Measurements from ENCODE around the gene CAPN2.
"Not testable (repeated sequence)": the region's sequence is repeated elsewhere in the genome, so short reads cannot be mapped to it uniquely, and the experiment has no call there.

CAPN2 gene

DNA sequence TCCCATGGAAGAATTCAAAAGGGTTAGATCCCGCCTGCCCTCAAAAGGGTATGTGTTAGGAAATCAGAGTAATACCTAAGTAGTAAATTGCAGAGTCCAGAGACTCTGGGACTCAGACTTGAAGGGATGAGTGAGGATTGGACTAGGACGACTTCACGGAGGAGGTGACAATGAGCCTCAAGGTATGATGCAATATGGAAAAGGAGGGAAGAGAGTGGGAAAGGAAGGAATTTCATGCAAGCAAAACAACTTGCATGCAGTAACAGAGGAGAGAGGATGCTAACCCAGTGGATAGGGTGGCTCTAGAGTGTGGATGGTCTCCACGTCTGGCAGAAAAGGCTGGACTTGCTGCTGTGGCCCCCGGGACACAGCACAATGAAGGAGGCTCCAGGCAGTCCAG is 4.8 kb downstream of the CAPN2 start:
- DNase-seq (ENCODE audit: low read depth in 2 of 2), result no peak

DNA sequence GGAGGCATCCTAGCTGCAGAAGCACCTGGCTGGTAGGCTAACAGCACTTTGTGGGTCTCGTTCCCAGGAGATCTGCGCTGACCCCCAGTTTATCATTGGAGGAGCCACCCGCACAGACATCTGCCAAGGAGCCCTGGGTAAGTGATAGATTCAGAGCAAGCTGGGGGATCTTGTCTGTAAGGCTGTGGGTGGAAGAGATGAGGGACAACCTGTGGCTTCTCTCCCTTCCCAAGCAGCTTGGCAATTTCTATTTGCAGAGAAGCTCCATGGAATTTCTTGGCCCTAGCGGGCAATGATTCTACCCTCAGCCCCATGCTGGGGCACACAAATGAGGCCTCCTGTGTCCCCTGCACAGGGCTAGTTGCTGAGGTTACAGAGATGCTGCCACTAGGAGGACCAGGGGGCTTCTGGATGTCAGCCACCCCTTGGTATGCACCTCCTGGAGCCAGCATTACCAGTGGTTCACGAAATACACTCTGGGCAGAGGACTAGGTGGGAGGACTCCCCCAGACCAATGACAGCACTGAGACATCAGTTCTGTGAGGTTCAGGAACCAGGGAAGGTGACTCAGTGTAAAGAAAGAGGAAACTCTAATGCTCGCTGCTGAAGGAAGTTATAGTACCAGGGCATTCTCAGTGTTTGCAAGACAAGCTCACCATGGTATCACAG is 5.5 kb downstream of the CAPN2 start:
- no peak for DNase-seq (ENCODE audit: low read depth in 2 of 2)

DNA sequence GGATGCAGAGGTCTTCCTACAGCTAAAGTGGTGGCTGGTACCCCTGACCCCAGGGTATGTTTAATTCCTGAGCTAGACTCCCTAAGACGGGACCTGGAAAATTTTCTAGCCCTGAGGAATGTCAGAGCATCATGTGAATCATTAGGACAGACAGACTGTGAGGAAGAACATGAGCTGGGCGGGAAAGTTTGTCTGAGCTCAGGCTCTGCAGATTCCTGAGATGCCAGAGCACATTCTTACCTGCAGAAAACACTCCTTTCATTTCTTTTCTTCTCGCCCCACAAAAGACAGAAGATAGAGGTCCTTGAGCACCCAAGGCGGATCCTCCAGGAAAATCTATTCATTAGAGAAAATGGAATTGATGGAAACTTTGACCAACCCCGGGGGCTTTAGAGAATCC is 6.5 kb downstream of the CAPN2 start:
- DNase-seq (ENCODE audit: low read depth in 2 of 2), result no peak

DNA sequence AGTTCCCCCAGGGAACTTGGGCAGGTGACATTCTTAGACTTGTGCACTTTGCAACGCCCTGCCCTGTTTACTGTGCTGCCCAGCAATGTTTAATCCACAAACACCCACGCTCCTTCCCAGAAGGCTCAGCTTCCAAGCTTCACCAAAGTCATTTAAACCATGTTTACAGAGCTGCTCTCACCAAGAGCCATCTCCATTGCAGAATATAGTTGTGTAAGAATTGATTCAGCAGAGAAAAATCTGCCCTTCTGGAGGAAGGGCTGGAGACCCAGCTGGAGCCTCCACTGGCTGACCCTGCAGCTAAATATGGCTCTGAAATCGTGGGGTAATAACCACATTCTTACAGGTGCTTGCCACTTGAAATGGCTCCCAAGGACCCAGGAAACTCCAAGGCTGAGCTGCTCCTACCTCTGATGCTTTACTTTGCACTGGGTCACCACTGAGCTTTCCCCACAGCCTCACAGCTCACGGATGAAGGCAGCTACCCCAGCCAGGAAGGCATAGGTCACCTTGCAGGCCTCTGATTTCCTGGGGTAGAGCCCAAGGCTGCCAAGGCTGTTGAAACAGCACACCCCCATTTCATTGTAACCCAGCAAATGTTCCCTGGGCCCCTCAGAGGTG is 8.7 kb downstream of the CAPN2 start:
- no peak for DNase-seq (ENCODE audit: low read depth in 2 of 2)

DNA sequence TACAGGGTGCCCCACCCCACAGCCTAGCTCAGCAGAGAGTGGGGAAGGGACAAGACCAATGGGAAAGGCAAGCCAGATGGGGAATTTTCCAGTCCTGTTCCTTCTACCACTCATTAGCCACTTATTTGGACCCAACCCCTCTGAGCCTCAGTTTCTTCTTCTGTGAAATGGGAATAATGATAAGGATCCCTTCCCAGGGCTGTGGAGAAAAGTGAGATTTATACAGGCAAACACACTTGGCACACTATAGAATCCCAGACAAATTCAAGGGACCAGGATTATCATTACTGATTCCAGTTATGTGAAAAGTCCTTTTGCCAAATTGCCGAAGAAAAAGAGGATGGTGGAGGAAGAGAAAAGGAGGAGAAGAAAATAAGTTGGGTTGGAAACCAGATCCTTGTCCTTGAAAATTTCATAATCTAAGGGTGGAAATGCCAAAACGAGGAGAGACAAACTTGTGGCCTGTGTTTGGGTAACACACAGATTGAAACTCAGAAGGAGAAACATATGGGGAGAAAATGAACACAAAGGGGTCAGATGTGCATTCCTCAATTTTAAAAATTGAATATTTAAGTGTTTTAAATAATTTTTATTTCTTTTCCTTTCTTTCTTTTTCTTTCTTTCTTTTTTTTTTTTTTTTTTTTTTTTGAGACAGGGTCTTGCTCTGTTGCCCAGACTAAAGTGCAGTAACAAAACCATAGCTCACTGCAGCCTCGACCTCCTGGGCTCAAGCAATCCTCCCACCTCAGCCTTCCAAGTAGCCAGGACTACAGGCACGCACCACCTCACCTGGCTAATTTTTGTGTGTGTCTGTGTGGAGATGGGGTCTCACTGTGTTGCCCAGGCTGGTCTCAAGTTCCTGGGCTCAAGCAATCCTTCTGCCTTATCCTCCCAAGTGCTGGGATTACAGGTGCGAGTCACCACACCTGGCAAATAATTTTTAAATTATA is 9.6 kb downstream of the CAPN2 start:
- DNase-seq (ENCODE audit: low read depth in 2 of 2), result no peak

DNA sequence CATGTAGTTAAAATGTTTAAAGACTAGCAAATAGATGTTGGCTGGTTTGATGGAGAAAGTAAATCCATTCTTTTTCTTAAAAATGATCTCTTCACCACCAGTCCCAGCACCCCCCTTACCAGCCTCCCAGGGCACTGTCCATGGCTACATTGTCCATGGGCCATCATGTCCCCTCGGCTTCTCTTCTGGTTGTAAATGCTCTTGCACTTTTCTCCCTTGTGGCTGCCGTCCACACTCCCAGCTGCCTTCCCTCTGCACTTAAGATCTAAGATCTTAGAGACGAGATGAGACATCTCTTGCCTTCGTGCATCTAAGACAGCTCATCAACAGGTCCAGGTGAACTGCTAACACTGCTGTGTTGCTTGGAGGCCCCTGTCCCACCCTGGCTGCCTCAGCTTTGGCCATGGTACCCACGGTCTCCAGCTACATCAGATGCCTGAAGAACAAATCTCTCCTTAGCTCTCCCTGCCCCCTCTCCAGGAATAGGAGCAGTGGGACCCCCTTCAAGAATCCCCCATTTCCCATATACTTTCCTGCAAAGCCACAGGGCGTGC is 11.1 kb downstream of the CAPN2 start:
- no peak for DNase-seq (ENCODE audit: low read depth in 2 of 2)

DNA sequence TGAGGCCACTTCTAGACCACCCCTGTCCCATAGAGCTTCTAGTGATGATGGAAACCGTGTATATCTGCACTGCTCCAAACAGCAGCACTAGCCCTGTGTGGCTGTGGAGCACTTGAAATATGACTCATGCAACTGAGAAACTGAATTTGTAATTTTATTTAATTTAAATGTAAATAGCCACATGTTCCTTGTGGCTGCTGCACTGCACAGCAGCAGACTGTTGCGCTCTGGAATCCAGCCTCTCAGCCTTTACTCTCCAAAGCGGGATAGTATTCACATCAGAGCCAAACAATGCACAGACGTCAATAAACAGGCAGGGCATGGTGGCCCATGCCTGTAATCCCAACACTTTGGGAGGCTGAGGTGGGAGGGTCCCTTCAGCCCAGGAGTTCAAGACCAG is 12.0 kb downstream of the CAPN2 start:
- no peak for DNase-seq (ENCODE audit: low read depth in 2 of 2)

DNA sequence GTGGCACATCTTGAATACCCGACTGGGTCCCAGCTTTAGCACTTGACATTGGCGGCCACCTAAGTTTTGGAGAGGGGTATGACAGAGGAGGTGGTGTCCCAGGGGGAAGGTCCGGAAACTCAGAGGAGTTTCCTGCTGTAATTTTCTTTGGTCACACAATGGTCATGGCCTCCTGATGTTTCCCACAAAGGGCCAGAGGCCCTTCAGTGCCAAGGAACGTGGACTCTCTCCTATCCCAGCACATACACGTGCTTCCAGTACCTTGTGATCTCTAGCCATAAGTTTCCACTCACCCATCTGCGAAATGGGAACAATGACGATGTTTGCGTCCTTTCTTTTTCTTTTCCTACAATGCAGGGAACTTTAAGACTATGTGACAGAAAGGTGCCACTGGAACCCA is 13.2 kb downstream of the CAPN2 start:
- DNase-seq (ENCODE audit: low read depth in 2 of 2), result no peak

DNA sequence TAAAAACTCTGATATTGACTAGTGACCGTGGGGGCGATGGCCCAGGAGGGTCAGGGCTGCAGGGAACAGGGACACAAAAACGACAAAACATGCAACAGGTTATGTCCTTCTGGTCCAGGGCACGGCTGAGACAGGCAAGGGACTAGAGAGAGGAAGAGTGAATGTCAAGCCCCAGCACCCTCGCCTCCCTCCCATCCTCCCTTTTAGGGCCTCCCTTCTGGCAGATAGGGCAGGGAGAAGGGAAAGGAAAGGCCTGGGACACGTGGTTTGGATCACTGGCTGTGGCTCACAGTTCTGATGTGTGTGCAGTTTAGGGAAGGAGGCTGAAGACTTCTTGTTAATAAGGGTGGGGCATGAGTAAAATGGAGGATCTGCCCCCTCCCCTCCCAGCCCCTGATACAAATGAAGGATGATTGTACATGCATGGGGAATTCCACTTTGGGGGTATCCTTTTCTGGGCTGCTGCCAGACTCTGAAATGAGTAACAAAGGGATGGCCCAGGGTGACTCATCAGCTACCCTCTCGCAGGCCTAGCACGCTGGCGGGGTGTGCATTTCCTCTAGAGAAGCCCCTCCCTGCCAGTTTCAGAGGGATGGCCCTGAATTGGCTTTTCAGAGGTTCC is 14.2 kb downstream of the CAPN2 start:
- peak; percentile 63 to 89 for DNase-seq (ENCODE audit: low read depth in 2 of 2)

DNA sequence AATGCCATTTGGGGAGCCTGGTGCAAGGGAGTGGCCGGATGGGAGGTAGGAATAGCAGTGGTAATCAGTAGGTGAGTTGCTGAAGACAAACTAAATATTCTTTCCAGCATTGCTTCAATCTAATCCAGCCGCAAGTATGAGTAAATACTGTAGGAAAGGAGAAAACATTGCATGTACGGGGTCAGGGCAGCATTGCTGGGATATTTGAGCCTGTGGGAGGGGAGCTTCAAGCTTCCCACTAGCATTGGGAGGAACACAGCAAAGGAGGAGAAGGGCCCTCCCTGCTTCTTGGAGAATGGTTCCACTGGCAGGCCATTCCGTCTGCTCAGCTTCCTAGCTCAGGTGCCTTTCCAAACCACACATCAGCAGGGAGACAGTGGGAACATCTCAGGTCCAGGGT is 15.2 kb downstream of the CAPN2 start:
- no peak for DNase-seq (ENCODE audit: low read depth in 2 of 2)

DNA sequence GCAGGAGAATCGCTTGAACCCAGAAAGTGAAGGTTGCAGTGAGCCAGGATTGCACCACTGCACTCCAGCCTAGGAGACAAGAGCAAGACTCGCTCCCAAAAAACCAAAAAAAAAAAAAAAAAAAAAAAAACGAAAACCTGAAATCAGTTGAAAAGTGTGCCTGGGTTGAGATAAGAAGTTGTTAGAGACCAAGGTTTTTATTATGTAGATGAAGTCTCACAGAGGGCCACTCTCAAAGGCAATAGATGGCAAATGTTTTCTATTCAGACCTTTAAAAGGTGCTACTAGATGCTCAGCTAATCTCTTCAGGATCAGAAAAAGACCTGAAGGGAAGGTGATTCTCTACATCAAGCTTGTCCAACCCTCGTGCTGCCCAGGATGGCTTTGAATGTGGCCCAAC is 17.6 kb downstream of the CAPN2 start:
- DNase-seq (ENCODE audit: low read depth in 2 of 2), result no peak

DNA sequence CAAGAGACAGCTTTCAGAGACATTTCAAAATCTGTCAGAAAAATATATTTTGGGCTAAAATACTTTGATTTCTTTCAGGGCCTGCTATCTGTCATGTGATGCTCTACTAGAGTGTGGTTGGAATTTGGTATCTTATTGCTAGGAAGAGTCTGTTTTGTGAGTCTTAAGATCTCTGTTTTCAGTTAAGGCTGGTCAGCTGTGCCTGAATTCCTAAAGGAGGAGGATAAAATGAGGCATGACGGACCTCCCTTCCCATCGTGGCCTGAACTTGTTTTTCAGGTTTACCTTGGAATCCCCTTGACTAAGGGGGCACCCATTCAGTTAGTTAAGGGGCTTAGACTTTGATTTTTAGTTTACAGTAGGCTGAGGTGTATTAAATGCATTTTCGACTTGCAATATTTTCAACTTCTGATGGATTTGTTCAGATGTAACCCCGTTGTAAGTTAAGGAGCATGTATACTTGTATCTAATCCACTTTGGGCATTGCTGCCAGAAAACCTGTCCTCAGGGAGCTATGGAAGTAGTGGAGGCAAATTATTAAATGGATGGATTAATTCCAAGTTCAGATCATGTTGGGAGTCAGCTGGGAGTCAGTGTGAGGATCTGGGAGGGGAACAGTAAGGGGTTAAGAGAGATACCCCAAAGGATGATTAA is 18.3 kb downstream of the CAPN2 start:
- DNase-seq (ENCODE audit: low read depth in 2 of 2), result no peak

DNA sequence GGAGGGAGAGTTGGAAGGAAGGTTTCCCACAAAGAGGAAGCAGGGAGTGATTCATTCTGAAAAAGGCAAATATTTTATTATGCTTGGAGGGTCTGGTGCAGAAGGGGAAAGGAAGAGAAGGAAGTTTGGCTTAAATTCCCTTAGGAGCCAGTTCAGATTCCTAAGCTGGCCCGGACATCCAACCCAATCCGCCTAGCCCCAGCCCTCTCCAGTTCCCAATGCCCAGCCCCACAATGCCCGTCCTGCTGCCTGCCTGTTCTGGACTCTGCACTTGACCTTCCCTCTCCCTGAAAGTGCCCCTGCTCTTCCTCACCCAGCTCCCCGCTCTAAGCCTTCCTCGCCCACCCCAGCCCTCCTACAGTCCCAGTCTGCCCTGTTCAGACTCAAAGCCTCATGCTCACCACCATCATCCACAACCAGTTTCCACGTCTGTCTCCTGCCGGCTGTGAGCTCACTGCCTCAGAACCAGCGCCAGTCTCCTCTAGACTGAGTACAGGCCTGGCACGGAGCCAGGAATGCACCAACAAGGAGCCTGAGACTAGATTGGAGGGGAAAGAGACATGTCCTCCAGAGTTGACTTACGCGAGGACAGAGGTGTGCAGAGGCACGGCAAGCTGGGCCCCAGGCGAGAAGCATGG is 18.9 kb downstream of the CAPN2 start:
- no peak for DNase-seq (ENCODE audit: low read depth in 2 of 2)

DNA sequence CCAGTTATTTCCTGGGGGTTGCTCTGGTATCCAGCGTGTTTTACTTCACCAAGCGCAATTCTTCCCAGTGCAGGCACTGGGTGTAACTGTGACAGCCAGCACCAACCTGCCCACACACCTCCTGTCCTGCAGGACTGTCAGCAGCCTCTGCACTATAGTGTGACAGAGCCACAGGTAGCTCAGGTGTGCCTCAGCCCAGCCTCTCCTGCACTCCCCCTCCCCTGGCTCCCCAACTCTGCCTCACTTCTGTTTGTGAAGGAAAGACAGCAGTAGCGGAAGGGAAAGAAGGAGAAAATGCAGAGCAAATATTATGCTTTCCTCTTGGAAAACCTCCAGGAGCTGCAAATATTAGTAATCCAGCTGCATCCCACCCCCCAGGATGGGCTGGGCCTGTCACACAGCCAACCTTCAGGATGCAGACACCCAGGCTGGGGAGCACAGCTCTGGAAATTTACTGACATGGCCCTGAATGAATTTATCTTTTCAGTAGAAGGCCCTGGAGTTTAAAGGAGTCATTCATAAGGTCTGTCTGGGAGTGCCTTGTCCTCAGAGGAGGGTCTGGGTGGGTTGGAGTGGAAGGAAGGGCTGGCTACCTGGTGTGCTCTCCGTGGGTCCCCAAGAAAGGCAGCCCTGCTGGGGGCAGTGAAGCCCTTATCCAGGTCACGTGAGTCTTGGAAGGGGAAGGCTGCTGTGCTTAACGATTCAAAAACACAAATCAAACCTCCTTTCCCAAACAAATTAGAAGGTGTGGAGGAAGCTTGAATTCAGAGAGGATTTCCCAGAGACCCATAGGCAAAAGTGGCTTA is 20.9 kb downstream of the CAPN2 start:
- DNase-seq (ENCODE audit: low read depth in 2 of 2), result no peak

DNA sequence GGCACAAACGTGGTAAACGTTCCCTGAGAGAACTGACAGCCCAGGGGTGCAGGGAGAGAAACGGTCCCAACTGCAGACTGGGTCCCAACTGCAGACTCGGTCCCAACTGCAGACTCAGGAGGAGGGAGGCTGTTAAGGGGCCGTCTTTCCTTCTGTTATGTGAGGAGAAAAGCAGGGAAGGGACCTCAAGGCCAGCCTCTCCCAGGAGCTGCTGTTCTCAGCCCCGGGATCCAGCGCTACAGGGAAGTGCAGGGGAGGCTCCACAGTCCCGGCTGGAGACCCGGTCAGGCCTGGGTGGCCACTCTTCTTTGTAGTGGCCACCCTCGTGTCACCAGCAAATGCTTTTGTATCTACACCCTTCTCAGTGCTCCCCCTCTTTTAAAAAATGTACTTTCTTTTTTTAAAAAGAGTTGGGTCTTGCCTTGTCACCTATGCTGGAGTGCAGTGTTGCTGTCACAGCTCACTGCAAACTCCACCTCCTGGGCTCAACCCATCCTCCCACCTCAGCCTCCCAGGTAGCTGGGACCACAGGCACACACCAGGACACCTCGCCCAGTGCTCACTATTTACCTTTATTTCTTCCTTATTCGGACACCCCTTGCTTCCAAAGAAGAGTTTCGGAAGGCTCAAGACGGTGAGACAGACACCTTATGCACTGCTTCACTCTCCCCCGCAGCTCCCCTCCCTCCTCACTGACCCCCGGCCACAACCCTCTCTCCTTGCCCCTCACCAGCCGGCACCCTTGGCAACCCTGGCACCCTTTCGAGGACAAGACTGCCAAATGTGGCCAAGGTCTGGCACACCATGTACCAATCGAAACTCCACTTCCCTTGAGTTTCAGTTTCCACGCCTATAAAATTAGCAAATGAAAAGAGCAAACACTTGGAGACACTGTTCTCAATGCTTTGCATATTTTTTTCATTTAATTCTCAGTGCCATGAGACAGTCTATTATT is 21.8 kb downstream of the CAPN2 start:
- no peak for DNase-seq (ENCODE audit: low read depth in 2 of 2)

DNA sequence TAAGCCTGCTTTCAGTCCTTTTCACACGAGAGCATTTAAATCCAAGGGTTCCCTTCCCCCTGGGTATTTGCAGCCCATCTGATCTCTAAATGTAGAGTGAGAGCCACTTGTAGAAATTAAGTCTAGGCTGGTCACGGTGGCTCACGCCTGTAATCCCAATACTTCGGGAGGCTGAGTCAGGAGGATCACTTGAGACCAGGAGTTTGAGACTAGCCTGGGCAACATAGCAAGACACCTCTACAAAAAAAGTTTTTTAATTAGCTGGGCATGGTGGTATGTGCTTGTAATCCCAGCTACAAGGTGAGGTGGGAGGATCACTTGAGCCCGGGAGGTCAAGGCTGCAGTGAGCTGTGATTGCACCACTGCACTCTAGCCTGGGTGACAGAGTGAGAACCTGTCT is 24.3 kb downstream of the CAPN2 start:
- not testable (repeated sequence) for DNase-seq (ENCODE audit: low read depth in 2 of 2)

DNA sequence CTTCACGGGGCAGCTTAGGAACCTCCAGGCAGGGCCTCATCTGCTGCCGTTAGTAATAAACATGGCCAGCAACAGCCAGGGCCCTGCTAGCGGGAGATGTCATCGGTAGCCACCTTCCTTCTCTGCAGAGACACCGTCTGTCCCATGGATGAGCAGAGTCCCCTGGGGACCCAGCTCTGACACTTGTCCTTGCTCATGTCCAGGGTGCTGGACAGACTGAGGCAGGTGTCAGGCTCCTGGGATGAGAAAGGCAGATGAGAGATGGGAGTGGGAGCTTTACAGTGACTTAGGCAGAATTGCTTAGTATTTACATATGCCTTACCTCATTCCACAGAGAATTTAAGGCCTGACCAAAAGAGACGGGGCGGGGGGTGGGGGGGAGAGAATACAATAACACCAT is 25.0 kb downstream of the CAPN2 start:
- DNase-seq (ENCODE audit: low read depth in 2 of 2), result no peak

DNA sequence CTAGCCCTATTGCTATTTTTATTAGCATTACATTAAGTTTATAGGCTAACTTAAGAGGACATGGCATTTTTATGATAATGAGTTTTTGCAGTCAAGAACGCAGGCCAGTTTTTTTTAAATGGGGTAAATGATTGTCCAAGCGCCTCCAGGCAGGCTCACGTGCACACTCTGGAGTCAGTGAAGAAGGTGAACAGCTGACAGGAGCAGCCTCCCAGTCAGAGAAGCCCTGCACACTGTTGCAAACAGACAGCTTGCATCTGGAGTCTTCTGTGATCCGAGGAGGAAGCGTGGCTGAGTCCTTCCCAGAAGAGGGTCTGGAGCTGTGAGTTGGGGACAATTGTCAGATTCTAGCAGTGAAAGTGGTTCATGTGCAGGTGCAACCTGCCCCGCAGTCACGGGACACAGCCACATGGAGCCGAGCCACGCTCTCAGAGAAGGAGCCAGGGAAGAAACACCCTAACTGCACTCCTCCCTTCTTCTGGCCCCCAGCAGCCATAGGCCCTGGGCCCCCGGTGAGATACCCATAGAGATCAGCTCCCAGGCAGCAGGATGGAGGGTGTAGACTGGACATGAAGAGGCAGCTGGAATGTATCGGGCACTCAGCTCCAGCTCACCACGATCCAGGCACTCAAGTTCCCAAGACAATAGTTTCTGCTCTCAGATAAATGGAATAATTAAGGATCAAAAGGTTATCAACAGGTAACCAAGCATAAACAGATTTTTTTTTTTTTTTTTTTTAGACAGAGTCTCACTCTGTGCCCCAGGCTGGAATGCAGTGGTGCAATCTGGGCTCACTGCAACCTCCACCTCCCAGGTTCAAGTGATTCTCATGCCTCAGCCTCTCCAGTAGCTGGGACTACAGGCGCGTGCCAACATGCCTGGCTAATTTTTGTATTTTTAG is 26.4 kb downstream of the CAPN2 start:
- DNase-seq (ENCODE audit: low read depth in 2 of 2), result no peak

Data from stimulated activated CD4-positive, alpha-beta T cell treated with anti-CD3 and anti-CD28 coated beads, Interleukin-1b, Interleukin-23, amount 100 ng/mL, for 4 hours (primary cell).